Panc1 (cell line): ENCODE data around the gene IL13. TPM values are rescaled to one million over a fixed set of nuclear protein-coding genes. Genes with fewer than 3 reads are reported as not detected.

ENCODE experiments used
- ATAC-seq: fragments of 200-7000 bp; cut with Tn5 transposase; 2 replicates; pipeline ENCODE4 v1.9.1; 2020; ENCODE audit warnings: mild to moderate bottlenecking, moderate library complexity
- BruUV-seq: library from RNA; stranded (reverse); fragments of 400-500 nt; replicated peaks from 2 replicates; lab custom pipeline; 2021; lab: Mats Ljungman, UMichigan
- CTCF ChIA-PET: fragments of 300-600 bp; sonication (Branson Sonifier 250); formaldehyde crosslinking; loops from one replicate; lab custom pipeline; 2022; ENCODE audit warnings: antibody characterized with exemption; lab: Charles Lee
- POLR2A ChIA-PET: fragments of 300-600 bp; sonication (Branson Sonifier 250); formaldehyde crosslinking; loops from one replicate; lab custom pipeline; 2022; ENCODE audit warnings: antibody characterized with exemption; lab: Charles Lee
- DNase-seq: peaks from one replicate; pipeline ENCODE4 v3.0.0-alpha.2; 2010; ENCODE audit warnings: low read depth, low spot score
- H3K27ac ChIP-seq: 2 replicates; pipeline ENCODE4 v1.5.1; 2011; ENCODE audit warnings: mild to moderate bottlenecking, low read length, inconsistent platforms
- H3K27me3 ChIP-seq: fragments of 200-500 bp; sonication (Bioruptor generic); 2 replicates; pipeline ENCODE4 v1.6.0; 2014; ENCODE audit warnings: low read length, inconsistent platforms; ENCODE audit not compliant: control insufficient read depth, insufficient read depth
- H3K36me3 ChIP-seq: fragments of 200-500 bp; sonication (Bioruptor generic); 2 replicates; pipeline ENCODE4 v1.5.1; 2014; ENCODE audit warnings: inconsistent platforms, mild to moderate bottlenecking, low read length, moderate library complexity; ENCODE audit not compliant: control insufficient read depth, insufficient read depth
- H3K4me1 ChIP-seq: 2 replicates; pipeline ENCODE4 v1.5.1; 2011; ENCODE audit warnings: inconsistent platforms, mild to moderate bottlenecking, low read length, moderate library complexity; ENCODE audit not compliant: control insufficient read depth, insufficient read depth
- H3K4me3 ChIP-seq, 2 experiments: 2 replicates each; pipeline ENCODE4 v1.5.1; 2011 to 2012; ENCODE audit warnings: low read depth in 2 of 2, low read length in 2 of 2, mild to moderate bottlenecking in 2 of 2, inconsistent platforms in 1 of 2, moderate library complexity in 1 of 2
- H3K9me3 ChIP-seq: fragments of 200-500 bp; sonication (Bioruptor generic); 2 replicates; pipeline ENCODE4 v1.5.1; 2014; ENCODE audit warnings: low read depth, mild to moderate bottlenecking, inconsistent platforms, low read length, moderate library complexity; ENCODE audit not compliant: control insufficient read depth, insufficient read depth
- POLR2AphosphoS5 ChIP-seq: IDR thresholded peaks from 2 replicates; pipeline ENCODE4 v1.6.1; 2012; ENCODE audit warnings: mild to moderate bottlenecking, low read depth, low read length, moderate library complexity
- SIN3A ChIP-seq: IDR thresholded peaks from 2 replicates; pipeline ENCODE4 v1.6.1; 2012; ENCODE audit warnings: low read depth, mild to moderate bottlenecking, low read length, moderate library complexity, borderline replicate concordance; ENCODE audit not compliant: insufficient read depth
- TCF7L2 ChIP-seq: IDR thresholded peaks from 2 replicates; pipeline ENCODE4 v1.6.1; 2011; ENCODE audit warnings: mild to moderate bottlenecking, low read depth, low read length, inconsistent platforms
- in situ Hi-C: cut with HindIII; loops from 2 replicates; pipeline ENCODE4 v1.10.0; 2016; ENCODE audit warnings: low sequenced_read_pairs, low pct_unique_long_range_greater_than_20kb
- intact Hi-C: fragments of 100-400 bp; cut with micrococcal nuclease; formaldehyde crosslinking; loops from one replicate; pipeline ENCODE4 v1.10.0; 2022; ENCODE audit not compliant: unreplicated experiment
- total RNA-seq: library from RNA; stranded (reverse); gene quantifications from one replicate; pipeline ENCODE4 v1.2.1, GENCODE V29; 2021; ENCODE audit not compliant: unreplicated experiment
- TF ChIP-seq, protein P1 (sequence below), 2 experiments: IDR thresholded peaks; 2 replicates each; pipeline ENCODE4 v1.6.1; 2011 to 2012; ENCODE audit warnings: low read depth in 2 of 2, control low read depth in 1 of 2, low read length in 1 of 2, mild to moderate bottlenecking in 1 of 2, moderate library complexity in 1 of 2; ENCODE audit not compliant: insufficient read depth in 1 of 2
- TF ChIP-seq, protein P2 (sequence below): fragments of 450-650 bp; IDR thresholded peaks from 2 replicates; pipeline ENCODE4 v1.5.1; 2017; ENCODE audit warnings: mild to moderate bottlenecking

Gene IL13
- total RNA-seq, 1 experiment from 2014 or later = not detected

DNA sequence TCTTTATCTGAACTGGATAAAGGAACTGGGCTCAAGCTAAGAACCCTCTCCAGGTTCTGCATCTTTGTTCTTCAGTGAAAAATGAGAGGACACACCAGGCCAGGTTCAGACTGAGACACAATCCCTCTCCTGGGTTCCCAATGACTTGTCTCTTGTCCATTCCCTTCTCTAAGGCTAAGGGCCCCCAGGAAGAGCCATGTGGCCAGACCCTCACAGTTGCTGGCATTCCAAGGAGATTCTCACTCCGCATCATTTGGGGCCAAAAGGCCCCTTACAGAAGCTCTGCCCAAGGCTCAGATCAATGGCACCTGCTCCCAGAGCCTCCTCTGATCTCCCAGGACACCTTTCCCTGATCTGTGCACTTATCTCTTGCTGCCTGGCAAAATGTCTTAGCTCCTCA lies 20.8 kb downstream of the IL13 start:
- ChIA-PET POLR2A (no interaction called here), CTCF (no interaction called here)
- Histone ChIP-seq H3K36me3 (no peaks in the 10 kb centered on the region), H3K27me3 (no peaks in the 10 kb centered on the region), H3K9me3 (no peaks in the 10 kb centered on the region), H3K4me3 (no peak overlapping the region), H3K27ac (no peak overlapping the region), H3K4me1 (peaks cover 22% of the 10 kb centered on the region)
- BruUV-seq = no TSS peak
- in situ Hi-C loops (no loop called here), intact Hi-C loops (no loop called here)
- DNase-seq = no peak
- TF ChIP-seq TCF7L2 (no peak), POLR2AphosphoS5 (no peak), SIN3A (no peak)
- TF ChIP-seq, protein P1, sequence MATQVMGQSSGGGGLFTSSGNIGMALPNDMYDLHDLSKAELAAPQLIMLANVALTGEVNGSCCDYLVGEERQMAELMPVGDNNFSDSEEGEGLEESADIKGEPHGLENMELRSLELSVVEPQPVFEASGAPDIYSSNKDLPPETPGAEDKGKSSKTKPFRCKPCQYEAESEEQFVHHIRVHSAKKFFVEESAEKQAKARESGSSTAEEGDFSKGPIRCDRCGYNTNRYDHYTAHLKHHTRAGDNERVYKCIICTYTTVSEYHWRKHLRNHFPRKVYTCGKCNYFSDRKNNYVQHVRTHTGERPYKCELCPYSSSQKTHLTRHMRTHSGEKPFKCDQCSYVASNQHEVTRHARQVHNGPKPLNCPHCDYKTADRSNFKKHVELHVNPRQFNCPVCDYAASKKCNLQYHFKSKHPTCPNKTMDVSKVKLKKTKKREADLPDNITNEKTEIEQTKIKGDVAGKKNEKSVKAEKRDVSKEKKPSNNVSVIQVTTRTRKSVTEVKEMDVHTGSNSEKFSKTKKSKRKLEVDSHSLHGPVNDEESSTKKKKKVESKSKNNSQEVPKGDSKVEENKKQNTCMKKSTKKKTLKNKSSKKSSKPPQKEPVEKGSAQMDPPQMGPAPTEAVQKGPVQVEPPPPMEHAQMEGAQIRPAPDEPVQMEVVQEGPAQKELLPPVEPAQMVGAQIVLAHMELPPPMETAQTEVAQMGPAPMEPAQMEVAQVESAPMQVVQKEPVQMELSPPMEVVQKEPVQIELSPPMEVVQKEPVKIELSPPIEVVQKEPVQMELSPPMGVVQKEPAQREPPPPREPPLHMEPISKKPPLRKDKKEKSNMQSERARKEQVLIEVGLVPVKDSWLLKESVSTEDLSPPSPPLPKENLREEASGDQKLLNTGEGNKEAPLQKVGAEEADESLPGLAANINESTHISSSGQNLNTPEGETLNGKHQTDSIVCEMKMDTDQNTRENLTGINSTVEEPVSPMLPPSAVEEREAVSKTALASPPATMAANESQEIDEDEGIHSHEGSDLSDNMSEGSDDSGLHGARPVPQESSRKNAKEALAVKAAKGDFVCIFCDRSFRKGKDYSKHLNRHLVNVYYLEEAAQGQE (IDR thresholded peaks at IDR 0.05; ENCODE audit: insufficient read depth in 1 of 2, low read depth in 2 of 2, low read length in 1 of 2) = no peak
- TF ChIP-seq, protein P2, sequence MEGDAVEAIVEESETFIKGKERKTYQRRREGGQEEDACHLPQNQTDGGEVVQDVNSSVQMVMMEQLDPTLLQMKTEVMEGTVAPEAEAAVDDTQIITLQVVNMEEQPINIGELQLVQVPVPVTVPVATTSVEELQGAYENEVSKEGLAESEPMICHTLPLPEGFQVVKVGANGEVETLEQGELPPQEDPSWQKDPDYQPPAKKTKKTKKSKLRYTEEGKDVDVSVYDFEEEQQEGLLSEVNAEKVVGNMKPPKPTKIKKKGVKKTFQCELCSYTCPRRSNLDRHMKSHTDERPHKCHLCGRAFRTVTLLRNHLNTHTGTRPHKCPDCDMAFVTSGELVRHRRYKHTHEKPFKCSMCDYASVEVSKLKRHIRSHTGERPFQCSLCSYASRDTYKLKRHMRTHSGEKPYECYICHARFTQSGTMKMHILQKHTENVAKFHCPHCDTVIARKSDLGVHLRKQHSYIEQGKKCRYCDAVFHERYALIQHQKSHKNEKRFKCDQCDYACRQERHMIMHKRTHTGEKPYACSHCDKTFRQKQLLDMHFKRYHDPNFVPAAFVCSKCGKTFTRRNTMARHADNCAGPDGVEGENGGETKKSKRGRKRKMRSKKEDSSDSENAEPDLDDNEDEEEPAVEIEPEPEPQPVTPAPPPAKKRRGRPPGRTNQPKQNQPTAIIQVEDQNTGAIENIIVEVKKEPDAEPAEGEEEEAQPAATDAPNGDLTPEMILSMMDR = no peak
- ATAC-seq = no peak

DNA sequence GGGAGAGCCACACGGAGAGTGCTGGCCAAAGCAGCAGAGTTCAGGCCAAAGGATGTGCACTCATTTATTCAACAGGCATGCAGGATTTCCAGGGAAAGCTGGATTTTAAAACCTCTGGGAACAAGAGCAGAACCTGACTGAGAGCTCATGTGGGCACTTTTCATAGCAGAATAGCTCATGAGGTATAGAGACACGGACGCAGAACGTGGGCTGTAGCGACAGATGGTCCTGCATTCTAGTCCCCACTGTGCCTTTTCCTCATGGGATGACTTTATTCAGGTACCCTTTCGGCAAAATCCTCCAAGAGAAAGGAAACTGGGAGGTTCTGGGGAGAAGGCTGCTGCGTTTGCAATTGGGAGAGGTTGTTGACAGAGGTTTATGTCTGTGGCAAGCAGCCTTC lies 21.2 kb downstream of the IL13 start:
- Histone ChIP-seq H3K4me1 (peaks cover 21% of the 10 kb centered on the region), H3K27ac (no peak overlapping the region), H3K4me3 (no peak overlapping the region), H3K9me3 (no peaks in the 10 kb centered on the region), H3K36me3 (no peaks in the 10 kb centered on the region), H3K27me3 (no peaks in the 10 kb centered on the region)
- no TSS peak for BruUV-seq
- DNase-seq (no peak), ATAC-seq (no peak)
- CTCF ChIA-PET = no interaction called here
- in situ Hi-C loops (no loop called here), intact Hi-C loops (no loop called here)
- POLR2A ChIA-PET = no interaction called here
- TF ChIP-seq, protein P1 (IDR thresholded peaks at IDR 0.05; ENCODE audit: insufficient read depth in 1 of 2, low read depth in 2 of 2, low read length in 1 of 2) = no peak
- TF ChIP-seq SIN3A (no peak), POLR2AphosphoS5 (no peak), TCF7L2 (no peak)
- TF ChIP-seq, protein P2 = no peak
